ENCODE results near the gene UBE2I.
"Not testable (repeated sequence)": the region's sequence is repeated elsewhere in the genome, so short reads cannot be mapped to it uniquely, and the experiment has no call there.

UBE2I gene

GRCh38 chr16:1293921-1294656 is 15.3 kb upstream of the UBE2I start:
- DNase-seq (ENCODE audit: low spot score), result no peak

GRCh38 chr16:1295465-1295864 is 14.0 kb upstream of the UBE2I start:
- no peak for DNase-seq (ENCODE audit: low spot score)

GRCh38 chr16:1296688-1297017 is 12.8 kb upstream of the UBE2I start:
- not testable (repeated sequence) for DNase-seq (ENCODE audit: low spot score)

DNA sequence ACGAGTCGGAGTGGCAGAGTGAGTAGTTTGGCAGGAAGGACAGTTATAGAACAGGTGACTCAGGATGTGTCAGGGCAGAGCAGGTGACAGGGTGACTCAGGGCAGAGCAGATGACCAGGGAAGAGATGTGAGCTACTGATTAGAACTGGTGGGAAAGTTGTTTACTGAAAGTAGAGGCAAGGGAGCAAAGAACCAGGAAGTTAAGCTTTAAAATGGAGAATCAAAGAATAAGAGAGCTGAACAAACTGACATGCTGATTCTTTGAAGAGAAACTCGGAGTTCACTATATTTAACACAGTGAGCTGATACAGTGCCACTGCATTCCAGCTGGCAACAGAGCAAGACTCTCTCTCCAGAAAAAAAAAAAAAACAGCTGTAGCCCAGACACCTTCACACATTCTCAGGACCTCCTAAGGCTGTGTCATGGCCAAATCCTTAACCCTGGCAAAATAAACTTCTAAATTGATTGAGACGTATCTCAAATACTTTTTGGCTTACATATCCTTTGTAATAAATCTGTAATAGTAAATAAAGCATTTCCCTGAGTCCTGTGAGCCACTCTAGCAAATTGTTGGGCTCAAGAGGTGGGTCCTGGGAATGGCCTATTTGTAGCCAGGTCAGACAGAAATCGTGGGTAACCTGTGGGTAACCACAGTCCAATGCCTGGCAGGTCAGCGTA is 12.3 kb upstream of the UBE2I start:
- DNase-seq (ENCODE audit: low spot score), result no peak

DNA sequence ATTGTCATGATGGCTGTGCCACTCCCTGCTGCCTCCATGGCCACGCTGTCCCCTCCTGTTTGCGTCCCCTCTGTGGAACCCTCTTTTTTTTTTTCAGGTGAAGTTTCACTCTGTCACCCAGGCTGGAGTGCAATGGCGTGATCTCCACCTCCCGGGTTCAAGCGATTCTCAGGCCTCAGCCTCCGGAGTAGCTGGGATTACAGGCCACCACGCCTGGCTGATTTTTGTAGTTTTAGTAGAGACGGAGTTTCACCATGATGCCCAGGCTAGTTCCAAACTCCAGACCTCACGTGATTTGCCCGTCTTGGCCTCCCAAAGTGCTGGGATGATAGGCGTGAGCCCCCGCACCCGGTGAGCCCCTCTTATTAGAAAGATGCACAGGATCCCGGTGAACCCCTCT is 11.0 kb upstream of the UBE2I start:
- no peak for DNase-seq (ENCODE audit: low spot score)

DNA sequence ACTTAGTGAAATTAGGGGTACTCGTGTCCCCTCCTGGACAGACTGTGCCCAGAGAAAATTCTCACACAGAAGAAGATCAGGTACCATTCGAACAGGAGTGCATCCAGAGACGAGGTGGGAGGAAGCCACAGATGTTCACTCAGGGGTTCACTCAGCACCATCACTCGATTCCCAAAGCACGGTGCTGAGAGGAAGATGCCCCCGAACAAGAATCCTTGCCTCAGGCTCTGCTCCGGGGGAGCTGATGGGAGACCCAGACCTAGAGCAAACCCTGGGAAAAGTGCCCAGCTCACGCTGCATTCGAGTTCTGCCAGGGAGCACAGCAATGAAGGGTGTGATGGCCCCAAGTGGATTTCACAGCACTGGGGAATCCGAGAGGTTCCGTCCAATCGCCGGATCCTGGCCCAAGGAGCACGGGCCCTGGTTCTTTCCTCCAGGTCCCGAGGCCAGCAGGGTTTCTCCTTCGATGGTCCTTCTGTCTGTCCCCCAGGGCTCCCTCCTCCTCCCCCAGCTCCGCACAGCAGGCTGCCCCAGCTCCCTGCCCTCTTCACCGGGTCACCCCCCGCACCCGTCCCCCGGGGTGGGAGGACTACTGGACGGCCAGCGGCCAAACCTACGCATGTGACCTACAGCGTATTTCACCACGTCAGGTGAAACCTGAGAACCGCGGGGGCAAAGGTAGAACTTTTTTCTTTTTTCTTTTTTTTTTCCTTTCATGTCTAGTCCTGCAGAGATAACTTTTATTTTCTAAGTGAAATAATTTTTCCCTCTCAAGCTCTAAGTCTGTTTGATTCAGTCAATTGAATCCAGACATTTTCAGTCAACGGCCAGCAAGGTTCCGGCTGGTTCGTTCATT is 10.2 kb upstream of the UBE2I start:
- DNase-seq (ENCODE audit: low spot score), result no peak

DNA sequence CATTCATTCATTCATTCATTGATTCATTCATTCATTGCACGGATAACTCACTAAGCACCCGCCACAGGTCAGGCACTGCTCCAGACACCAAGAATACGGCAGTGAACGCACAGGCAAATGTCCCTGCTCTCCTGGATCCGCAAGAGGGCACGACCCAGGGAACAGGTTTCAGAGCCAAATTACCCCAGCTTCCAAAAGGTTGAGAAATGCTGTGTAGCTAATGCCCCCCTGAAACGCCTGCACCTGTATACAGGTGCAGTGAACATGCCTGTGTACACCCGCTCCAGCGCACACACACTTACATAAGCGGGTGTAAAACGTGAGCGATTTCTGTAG is 9.6 kb upstream of the UBE2I start:
- no peak for DNase-seq (ENCODE audit: low spot score)

GRCh38 chr16:1300664-1301476 is 8.6 kb upstream of the UBE2I start:
- DNase-seq (ENCODE audit: low spot score), result peak; percentile 93

GRCh38 chr16:1301562-1301961 is 7.9 kb upstream of the UBE2I start:
- no peak for DNase-seq (ENCODE audit: low spot score)

- no peak for DNase-seq (ENCODE audit: low spot score)
These were observed 3.6 kb upstream of the UBE2I start for GRCh38 chr16:1305823-1306222.

DNA sequence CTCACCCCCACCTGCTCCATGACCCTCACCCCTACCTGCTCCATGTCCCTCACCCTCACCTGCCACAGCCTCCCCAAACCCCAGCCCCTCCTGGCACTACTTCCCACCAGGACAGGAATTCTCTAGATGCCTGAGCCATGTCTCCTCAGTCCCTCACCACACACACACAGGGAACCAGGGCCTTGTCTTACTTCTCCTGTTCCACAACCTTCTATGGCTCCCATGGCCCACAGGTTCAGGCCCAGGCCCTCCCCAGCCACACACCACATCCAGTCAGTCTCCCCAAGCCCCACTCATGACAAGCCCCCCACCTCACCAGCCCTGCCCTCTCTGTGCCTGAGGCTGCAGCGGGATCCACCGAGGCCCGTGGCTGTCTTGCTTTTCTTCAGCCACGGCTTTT is 3.1 kb upstream of the UBE2I start:
- DNase-seq (ENCODE audit: low spot score), result no peak

GRCh38 chr16:1308036-1308976 is 1.1 kb upstream of the UBE2I start:
- no peak for DNase-seq (ENCODE audit: low spot score)

DNA sequence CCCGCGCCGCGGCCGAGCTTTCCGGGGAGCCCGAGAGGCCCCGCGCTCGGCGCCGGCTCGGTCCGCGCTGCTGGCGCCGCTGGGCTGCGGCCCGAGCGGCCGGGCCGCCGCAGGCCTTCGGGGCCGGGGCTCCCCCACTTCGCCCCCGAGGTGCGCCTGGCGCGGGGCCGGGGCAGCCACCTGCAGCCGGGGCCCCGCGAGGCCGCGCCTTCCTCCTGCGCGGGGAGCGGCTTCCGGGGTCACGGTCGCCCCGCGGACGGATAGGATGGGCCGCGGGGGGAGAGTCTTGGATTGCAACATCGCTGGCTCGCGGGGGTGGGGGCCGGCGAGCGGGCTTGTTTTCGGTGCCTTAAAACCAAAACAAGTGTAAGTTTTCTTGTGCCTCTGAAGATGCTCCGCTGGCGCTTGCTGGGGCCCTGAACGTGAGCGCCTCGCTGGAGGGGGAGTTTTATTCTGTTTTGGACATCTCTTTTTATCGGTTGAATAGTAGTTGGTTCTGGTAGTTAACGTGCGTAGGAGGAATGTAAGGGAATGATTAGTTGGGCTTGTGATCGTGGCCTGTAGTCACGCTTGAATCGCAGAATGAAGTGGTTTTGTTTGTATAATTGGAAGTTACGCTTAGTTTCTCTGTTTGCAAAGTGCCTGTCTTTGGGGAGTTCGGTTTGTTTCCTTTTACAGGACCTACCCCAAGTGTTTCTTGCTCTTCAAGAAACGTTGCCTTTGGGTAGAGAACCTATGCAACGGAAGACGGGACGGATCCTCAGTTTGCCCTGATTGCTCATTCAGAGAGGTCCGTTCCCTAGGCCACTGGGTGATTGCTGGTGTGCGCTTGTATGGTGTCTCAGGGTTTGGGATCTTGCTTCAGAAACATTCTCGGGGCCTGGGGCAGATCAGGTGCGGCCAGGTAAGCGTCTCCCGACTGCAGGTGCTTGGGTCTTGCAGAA is 724 bp downstream of the UBE2I start:
- DNase-seq (ENCODE audit: low spot score), result no peak

DNA sequence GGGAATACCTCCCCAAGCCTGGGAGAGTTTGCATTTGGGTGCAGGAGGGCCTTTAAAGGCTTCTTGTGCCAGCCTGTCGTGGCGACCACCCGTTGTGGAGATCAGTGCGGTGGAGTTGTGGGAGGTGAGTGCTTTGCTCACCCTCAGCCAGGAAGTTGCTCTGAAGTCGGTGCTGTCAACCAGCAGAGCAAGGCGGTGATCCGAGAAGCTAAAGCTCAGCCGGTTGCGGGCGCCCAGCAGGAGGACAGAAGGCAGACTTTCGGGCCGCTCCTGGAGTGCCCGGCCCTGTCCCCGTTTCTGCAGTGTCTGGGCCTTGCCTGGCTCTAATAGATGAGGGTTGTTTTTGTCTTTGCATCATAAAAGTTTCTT is 1.4 kb downstream of the UBE2I start:
- DNase-seq (ENCODE audit: low spot score), result no peak

- DNase-seq (ENCODE audit: low spot score), result no peak
These were observed 1.8 kb downstream of the UBE2I start for GRCh38 chr16:1311212-1311737.

GRCh38 chr16:1311738-1312466 is 2.5 kb downstream of the UBE2I start:
- no peak for DNase-seq (ENCODE audit: low spot score)

DNA sequence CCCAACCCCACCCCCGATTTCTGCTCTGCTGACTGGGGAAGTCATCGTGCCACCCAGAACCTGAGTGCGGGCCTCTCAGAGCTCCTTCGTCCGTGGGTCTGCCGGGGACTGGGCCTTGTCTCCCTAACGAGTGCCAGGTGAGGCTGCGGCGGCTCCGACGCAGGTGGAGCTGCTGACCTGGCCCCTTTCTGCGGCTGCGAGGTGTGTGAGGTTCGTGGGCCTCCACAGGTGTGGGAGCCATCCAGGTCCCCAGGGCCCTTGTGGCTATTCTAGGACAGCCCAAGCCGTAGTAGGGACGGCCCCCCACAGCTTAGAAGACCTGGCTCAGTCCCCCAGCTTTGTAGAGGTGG is 3.0 kb downstream of the UBE2I start:
- no peak for DNase-seq (ENCODE audit: low spot score)

DNA sequence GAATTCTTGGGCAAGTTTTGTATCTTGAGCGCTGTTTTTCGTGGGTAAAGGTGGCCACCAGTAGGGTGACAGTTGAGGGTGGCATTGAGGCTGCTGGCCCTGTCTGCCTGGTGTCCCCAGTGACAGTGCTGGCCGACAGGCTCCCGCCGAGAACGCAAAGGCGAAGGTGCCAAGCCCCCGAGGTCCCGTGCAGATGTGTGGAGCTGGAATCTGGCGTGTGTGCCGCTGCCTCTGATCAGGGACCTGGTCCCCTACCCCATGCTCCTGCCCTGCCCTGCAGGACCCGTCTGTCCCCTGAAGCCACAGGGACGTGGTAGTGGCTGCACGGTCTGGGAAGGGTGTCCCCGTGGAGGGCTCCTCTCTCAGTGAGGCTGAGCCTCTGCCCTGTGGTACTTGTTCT is 3.5 kb downstream of the UBE2I start:
- no peak for DNase-seq (ENCODE audit: low spot score)

GRCh38 chr16:1313721-1314369 is 4.4 kb downstream of the UBE2I start:
- no peak for DNase-seq (ENCODE audit: low spot score)
